NCI-H2196 (cell line): ENCODE data around the gene GKAP1.
A peak's percentile ranks its signal among the peaks of the same experiment; 100 is the strongest.
"Not testable (repeated sequence)": the region's sequence is repeated elsewhere in the genome, so short reads cannot be mapped to it uniquely, and the experiment has no call there.

Source experiments
- DNase-seq: peaks from one replicate; lab custom pipeline; 2025; ENCODE audit not compliant: unreplicated experiment; lab: John Stamatoyannopoulos, UW

The GKAP1 gene

GRCh38 chr9:83817356-83818278 lies at the start of gene GKAP1:
GKAP1 (minus strand) TSS chr9:83817769; CDS start chr9:83806517, 11,252 bp downstream.
- peak; percentile 78 for DNase-seq

GRCh38 chr9:83849895-83850294 lies 32.3 kb upstream of the GKAP1 start:
- not testable (repeated sequence) for DNase-seq

GRCh38 chr9:83837070-83837643 lies 19.6 kb upstream of the GKAP1 start:
- DNase-seq, result not testable (repeated sequence)

GRCh38 chr9:83830426-83831071 lies 13.0 kb upstream of the GKAP1 start:
- DNase-seq, result not testable (repeated sequence)

GRCh38 chr9:83824986-83825623 lies 7.5 kb upstream of the GKAP1 start:
- DNase-seq, result not testable (repeated sequence)

GRCh38 chr9:83817011-83817355 lies 586 bp downstream of the GKAP1 start:
- not testable (repeated sequence) for DNase-seq

- not testable (repeated sequence) for DNase-seq
Measured at GRCh38 chr9:83815120-83815519, 2.4 kb downstream of the GKAP1 start.

GRCh38 chr9:83809213-83809612 lies 8.4 kb downstream of the GKAP1 start:
- DNase-seq, result not testable (repeated sequence)

- not testable (repeated sequence) for DNase-seq
Measured at GRCh38 chr9:83804454-83804853, 13.1 kb downstream of the GKAP1 start.

- not testable (repeated sequence) for DNase-seq
Measured at GRCh38 chr9:83803941-83804340, 13.6 kb downstream of the GKAP1 start.

- DNase-seq, result no peak
Measured at GRCh38 chr9:83800236-83801033, 17.1 kb downstream of the GKAP1 start.

- no peak for DNase-seq
Measured at GRCh38 chr9:83794051-83794450, 23.5 kb downstream of the GKAP1 start.

- no peak for DNase-seq
Measured at GRCh38 chr9:83792746-83793145, 24.8 kb downstream of the GKAP1 start.

GRCh38 chr9:83778164-83778563 lies 39.4 kb downstream of the GKAP1 start:
- no peak for DNase-seq

- DNase-seq, result no peak
Measured at GRCh38 chr9:83775932-83776331, 41.6 kb downstream of the GKAP1 start.

GRCh38 chr9:83772860-83773259 lies 44.7 kb downstream of the GKAP1 start:
- no peak for DNase-seq

GRCh38 chr9:83765376-83765775 lies 52.2 kb downstream of the GKAP1 start:
- DNase-seq, result no peak

GRCh38 chr9:83754383-83754977 lies 63.1 kb downstream of the GKAP1 start:
- DNase-seq, result no peak

- no peak for DNase-seq
Measured at GRCh38 chr9:83749706-83750105, 67.9 kb downstream of the GKAP1 start.

GRCh38 chr9:83744206-83744605 lies 73.4 kb downstream of the GKAP1 start:
- no peak for DNase-seq
